Lower leg skin (tissue), 3 donors: ENCODE data around the gene ACAA1.

Experiments
- POLR2A ChIP-seq, 2 donors: fragments of 450-650 bp; IDR thresholded peaks; one replicate each; pipeline ENCODE4 v1.6.1; 2016 to 2017; ENCODE audit warnings: antibody characterized with exemption in 2 of 2, mild to moderate bottlenecking in 1 of 2, moderate library complexity in 1 of 2
- TF ChIP-seq, protein P1 (sequence below), 3 donors: fragments of 450-650 bp; IDR thresholded peaks; one replicate each; pipeline ENCODE4 v1.5.1; 2016; ENCODE audit warnings: antibody characterized with exemption in 3 of 3, mild to moderate bottlenecking in 3 of 3, moderate library complexity in 2 of 3

DNA sequence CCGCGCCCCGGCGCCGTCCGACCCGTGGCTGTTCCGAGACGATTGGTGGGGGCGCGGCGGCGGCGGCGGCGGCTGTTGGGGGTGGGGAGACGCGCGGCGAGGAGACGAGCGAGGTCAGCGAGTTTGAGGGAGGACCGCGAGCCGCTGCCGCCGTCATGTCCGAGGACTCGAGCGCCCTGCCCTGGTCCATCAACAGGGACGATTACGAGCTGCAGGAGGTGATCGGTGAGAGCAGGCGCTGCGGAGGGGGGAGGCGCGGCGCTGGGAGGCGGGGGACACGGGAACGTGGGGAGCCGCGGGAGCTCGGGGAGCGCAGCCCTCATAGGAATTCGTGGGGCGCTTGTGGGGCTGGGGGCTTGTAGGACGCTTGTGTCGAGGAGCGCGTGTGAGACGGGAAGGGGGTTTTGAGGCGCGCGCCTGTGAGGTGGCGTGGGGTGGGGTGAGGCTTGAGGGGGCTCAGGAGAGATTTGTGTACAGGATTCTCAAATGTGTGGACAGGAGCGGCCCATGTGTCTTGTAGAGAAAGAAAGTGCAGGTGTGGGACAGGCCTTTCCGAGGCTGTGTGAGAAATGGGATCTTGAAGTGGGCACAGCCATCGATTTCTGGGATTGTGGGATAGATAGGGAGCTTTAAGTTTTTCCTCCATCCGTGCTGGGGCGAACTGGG is 28.9 kb upstream of the ACAA1 start:
- no peak for TF ChIP-seq POLR2A (IDR thresholded peaks at IDR 0.05)
- TF ChIP-seq, protein P1, sequence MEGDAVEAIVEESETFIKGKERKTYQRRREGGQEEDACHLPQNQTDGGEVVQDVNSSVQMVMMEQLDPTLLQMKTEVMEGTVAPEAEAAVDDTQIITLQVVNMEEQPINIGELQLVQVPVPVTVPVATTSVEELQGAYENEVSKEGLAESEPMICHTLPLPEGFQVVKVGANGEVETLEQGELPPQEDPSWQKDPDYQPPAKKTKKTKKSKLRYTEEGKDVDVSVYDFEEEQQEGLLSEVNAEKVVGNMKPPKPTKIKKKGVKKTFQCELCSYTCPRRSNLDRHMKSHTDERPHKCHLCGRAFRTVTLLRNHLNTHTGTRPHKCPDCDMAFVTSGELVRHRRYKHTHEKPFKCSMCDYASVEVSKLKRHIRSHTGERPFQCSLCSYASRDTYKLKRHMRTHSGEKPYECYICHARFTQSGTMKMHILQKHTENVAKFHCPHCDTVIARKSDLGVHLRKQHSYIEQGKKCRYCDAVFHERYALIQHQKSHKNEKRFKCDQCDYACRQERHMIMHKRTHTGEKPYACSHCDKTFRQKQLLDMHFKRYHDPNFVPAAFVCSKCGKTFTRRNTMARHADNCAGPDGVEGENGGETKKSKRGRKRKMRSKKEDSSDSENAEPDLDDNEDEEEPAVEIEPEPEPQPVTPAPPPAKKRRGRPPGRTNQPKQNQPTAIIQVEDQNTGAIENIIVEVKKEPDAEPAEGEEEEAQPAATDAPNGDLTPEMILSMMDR (IDR thresholded peaks at IDR 0.05): peak in 1 of 3 donors; percentile 1
